ENCODE measurements around the gene MRPL54. TPM values are rescaled to one million over a fixed set of nuclear protein-coding genes. Genes with fewer than 3 reads are reported as not detected.

MRPL54 gene
- polyA plus RNA-seq, 1 donor (not counting 4 experiments of a cell fraction or from before 2014, with no cell fraction given): 27.0 TPM

GRCh38 chr19:3788996-3789778, 26.7 kb downstream of the MRPL54 start:
- H3K4me2 ChIP-seq (ENCODE audit: control insufficient read depth, extremely low read depth, insufficient read depth, low read depth, low read length): no peak overlapping the region
- DNase-seq (ENCODE audit: low read depth, low spot score): no peak
- no peaks in the 10 kb centered on the region for H3K36me3 ChIP-seq (ENCODE audit: control insufficient read depth in 2 of 2, extremely low read depth in 1 of 2, insufficient read depth in 2 of 2, low read length in 2 of 2)
- H4K20me1 ChIP-seq (ENCODE audit: control insufficient read depth, extremely low read depth, insufficient read depth, low read length): no peaks in the 10 kb centered on the region
- peaks cover 40% of the 10 kb centered on the region for H3K27me3 ChIP-seq (ENCODE audit: control insufficient read depth, extremely low read depth, insufficient read depth, low read length)
- H3K27ac ChIP-seq (ENCODE audit: control insufficient read depth, insufficient read depth, low read length): no peak overlapping the region
- dilution Hi-C loops (cut with MboI; ENCODE audit: extremely low pct_ligation_motif_present, low sequenced_read_pairs): no loop called here
- no peak overlapping the region for H3K4me3 ChIP-seq (ENCODE audit: control insufficient read depth in 2 of 3, extremely low read depth in 1 of 3, insufficient read depth in 2 of 3, low read depth in 1 of 3, low read length in 3 of 3)
- TF ChIP-seq CTCF (optimal IDR thresholded peaks at IDR 0.05 in 1 of 3, IDR thresholded peaks at IDR 0.05 in 1 of 3, conservative IDR thresholded peaks at IDR 0.05 in 1 of 3; ENCODE audit: extremely low read depth in 1 of 3, insufficient read depth in 2 of 3, low read length in 3 of 3) (no peak), EZH2 (IDR thresholded peaks at IDR 0.05; ENCODE audit: low read length) (no peak)
- no peak for FAIRE-seq
- H2AFZ ChIP-seq (ENCODE audit: control insufficient read depth, low read length): no peak overlapping the region
- H3K79me2 ChIP-seq (ENCODE audit: control insufficient read depth, insufficient read depth, low read length): no peaks in the 10 kb centered on the region
- no peaks in the 10 kb centered on the region for H3K4me1 ChIP-seq (ENCODE audit: control insufficient read depth, extremely low read depth, insufficient read depth, low read length)
- no peaks in the 10 kb centered on the region for H3K9me3 ChIP-seq (ENCODE audit: control insufficient read depth, low read depth, low read length)
- H3K9me1 ChIP-seq (ENCODE audit: control insufficient read depth, extremely low read depth, insufficient read depth, low read length): no peaks in the 10 kb centered on the region
- no peak overlapping the region for H3K9ac ChIP-seq (ENCODE audit: control insufficient read depth, extremely low read depth, insufficient read depth, low read length)

- dilution Hi-C loops (cut with MboI; ENCODE audit: extremely low pct_ligation_motif_present, low sequenced_read_pairs): no loop called here
- H3K9me3 ChIP-seq (ENCODE audit: control insufficient read depth, low read depth, low read length): no peaks in the 10 kb centered on the region
- TF ChIP-seq EZH2 (IDR thresholded peaks at IDR 0.05; ENCODE audit: low read length): no peak
- no peak for TF ChIP-seq CTCF (optimal IDR thresholded peaks at IDR 0.05 in 1 of 3, IDR thresholded peaks at IDR 0.05 in 1 of 3, conservative IDR thresholded peaks at IDR 0.05 in 1 of 3; ENCODE audit: extremely low read depth in 1 of 3, insufficient read depth in 2 of 3, low read length in 3 of 3)
- FAIRE-seq (no peak), DNase-seq (ENCODE audit: low read depth, low spot score) (no peak)
- H3K4me1 ChIP-seq (ENCODE audit: control insufficient read depth, extremely low read depth, insufficient read depth, low read length): no peaks in the 10 kb centered on the region
- no peak overlapping the region for H3K27ac ChIP-seq (ENCODE audit: control insufficient read depth, insufficient read depth, low read length)
- no peaks in the 10 kb centered on the region for H3K9me1 ChIP-seq (ENCODE audit: control insufficient read depth, extremely low read depth, insufficient read depth, low read length)
- no peak overlapping the region for H2AFZ ChIP-seq (ENCODE audit: control insufficient read depth, low read length)
- no peak overlapping the region for H3K4me3 ChIP-seq (ENCODE audit: control insufficient read depth in 2 of 3, extremely low read depth in 1 of 3, insufficient read depth in 2 of 3, low read depth in 1 of 3, low read length in 3 of 3)
- no peak overlapping the region for H3K9ac ChIP-seq (ENCODE audit: control insufficient read depth, extremely low read depth, insufficient read depth, low read length)
- peaks cover 30% of the 10 kb centered on the region for H3K27me3 ChIP-seq (ENCODE audit: control insufficient read depth, extremely low read depth, insufficient read depth, low read length)
- no peak overlapping the region for H3K4me2 ChIP-seq (ENCODE audit: control insufficient read depth, extremely low read depth, insufficient read depth, low read depth, low read length)
- no peaks in the 10 kb centered on the region for H3K79me2 ChIP-seq (ENCODE audit: control insufficient read depth, insufficient read depth, low read length)
- H3K36me3 ChIP-seq (ENCODE audit: control insufficient read depth in 2 of 2, extremely low read depth in 1 of 2, insufficient read depth in 2 of 2, low read length in 2 of 2): no peaks in the 10 kb centered on the region
- H4K20me1 ChIP-seq (ENCODE audit: control insufficient read depth, extremely low read depth, insufficient read depth, low read length): no peaks in the 10 kb centered on the region
Measured at GRCh38 chr19:3790209-3790734, 27.8 kb downstream of the MRPL54 start.

Measured in keratinocyte (primary cell).